GM18498 (cell line): ENCODE measurements around the gene DRD4.

ENCODE experiments used
- ATAC-seq: cut with Tn5 transposase; IDR thresholded peaks from one replicate; pipeline ENCODE4 v1.9.1; 2021; ENCODE audit warnings: mild to moderate bottlenecking, moderate library complexity; ENCODE audit not compliant: unreplicated experiment

The DRD4 gene

GRCh38 chr11:620935-621814, 15.9 kb upstream of the DRD4 start:
- ATAC-seq = no peak

DNA sequence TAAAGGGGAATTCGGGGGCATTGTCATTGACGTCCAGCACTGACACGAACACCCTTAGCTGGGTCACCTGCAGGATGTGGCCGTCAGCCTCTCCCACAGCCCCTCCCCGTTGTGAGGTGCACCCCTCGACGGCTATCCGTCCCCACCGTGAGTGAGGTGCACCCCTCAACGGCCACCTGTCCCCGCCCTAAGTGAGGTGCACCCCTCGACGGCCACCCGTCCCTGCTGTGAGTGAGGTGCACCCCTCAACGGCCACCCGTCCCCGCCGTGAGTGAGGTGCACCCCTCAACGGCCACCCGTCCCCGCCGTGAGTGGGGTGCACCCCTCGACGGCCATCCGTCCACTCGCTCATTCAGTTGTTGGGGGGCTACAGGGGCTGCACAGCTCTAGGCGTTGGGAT, 15.2 kb upstream of the DRD4 start:
- ATAC-seq = no peak

DNA sequence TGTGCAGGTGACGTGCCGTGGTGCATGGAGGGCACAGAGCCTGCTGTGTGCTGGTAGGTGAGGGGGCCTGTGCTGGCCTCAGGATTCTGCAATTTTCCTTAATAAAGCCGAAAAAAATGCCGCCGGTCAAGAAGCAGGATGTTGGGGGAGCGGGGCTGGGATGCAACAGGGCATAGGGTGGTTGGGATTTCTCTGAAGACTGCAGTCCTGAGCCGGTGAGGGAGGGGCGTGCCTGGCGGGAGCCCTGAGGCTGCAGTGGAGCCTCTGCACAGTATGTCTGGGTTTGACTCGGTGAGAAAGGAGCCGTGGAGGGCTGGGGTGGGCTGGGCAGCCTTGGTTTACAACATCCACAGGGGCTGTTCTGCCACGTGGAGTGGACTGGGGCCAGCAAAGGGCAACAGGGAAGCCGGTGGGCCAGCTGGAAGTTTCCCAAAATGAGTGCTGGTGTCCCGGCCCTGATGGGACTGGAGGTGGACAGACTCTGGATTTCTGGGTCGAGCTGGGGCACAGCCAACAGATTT, 13.7 kb upstream of the DRD4 start:
- no peak for ATAC-seq

GRCh38 chr11:623999-624704, 12.9 kb upstream of the DRD4 start:
- ATAC-seq = no peak

GRCh38 chr11:624705-625635, 12.1 kb upstream of the DRD4 start, which contains the start of gene CDHR5:
TSS of gene CDHR5 (minus strand) at chr11:624955. CDS start at chr11:624902, 53 bp downstream.
- ATAC-seq = no peak

- no peak for ATAC-seq
Observed at GRCh38 chr11:625636-626268, 11.3 kb upstream of the DRD4 start.

- no peak for ATAC-seq
Observed at GRCh38 chr11:626475-627307, 10.4 kb upstream of the DRD4 start, which contains the start of gene SCT. TSS of gene SCT (minus strand) at chr11:627181. CDS start at chr11:627143, 38 bp downstream.

DNA sequence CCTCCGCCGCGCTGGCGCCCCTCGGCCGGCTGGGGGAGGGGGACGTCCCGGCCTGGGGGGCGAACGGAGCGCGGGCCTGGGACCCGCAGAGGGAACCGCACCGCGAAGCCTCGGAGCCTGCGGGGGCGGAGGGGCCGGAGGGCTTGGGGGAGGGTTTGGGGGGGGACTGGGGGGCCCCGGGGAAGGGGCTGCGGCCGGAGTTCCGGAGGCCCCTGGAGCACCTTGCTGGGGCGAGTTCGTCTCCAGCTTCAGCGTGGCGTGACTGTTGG, 9.8 kb upstream of the DRD4 start:
- ATAC-seq = no peak

DNA sequence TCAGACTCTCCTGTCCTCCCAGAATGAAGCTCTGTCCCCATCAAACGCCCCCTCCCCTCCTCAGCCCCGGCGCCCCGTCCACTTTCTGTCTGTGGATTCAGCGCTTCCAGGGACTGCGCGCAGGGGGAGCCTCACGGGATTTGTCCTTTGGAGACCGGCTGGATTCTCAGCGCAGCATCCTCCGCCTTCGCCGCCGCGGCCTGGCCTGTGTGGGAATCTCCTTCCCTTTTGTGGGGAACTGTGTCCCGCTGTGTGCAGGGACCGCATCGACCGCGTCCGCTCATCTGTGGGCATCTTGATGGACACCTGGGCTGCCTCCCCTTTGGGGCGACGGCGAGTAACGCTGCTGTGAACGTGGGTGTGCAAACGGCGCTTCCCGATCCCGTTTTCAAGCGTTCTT, 9.0 kb upstream of the DRD4 start:
- no peak for ATAC-seq

DNA sequence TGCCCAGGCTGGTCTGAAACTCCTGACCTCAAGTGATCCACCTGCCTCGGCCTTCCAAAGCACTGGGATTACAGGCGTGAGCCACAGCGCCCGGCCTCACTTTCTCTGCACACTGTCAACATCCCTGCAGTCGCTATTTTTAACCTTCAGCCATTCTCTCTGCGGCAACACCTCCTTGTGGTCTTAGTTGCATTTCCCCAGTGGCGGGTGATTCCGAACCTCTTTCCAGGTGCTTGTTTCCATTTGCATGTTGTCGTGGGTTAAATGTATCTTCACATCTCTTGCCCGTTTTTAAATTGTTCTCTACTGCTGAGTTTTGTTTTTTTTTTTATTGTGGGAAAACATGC, 7.9 kb upstream of the DRD4 start:
- ATAC-seq = no peak

GRCh38 chr11:630871-631270, 6.2 kb upstream of the DRD4 start:
- ATAC-seq = no peak

- no peak for ATAC-seq
Observed at GRCh38 chr11:635945-636510, 1.0 kb upstream of the DRD4 start.

GRCh38 chr11:637333-637592, 194 bp downstream of the DRD4 start:
- no peak for ATAC-seq

- ATAC-seq = no peak
Observed at GRCh38 chr11:637593-638521, 788 bp downstream of the DRD4 start.

DNA sequence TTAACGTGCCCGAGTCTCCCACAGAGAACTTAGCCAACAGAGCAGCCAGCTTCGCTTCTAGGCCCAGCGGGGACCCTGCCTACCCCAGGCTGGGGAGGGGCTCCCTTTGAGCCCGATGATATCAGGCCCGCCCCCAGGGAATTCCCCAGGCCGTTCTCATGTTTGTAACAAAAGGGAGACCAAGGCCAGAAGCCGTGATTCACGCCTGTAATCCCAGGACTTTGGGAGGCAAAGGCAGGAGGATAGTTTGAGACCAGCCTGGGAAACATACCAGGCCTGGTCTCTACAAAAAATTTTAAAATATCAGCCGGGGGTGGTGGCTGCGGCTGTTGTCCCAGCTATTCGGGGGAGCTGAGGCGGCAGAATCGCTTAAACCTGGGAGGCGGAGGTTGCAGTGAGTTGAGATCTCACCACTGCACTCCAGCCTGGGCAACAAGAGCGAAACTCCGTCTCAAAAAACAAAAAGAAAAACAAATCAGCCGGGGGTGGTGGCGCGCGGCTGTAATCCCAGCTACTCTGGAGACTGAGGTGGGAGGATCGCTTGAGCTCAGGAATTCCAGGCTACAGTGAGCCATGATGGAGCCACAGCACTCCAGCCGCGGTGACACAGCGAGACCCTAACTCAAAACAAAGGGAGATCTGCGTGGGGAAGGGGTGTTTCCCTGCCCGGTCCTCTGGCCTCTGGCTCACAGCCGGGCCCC, 1.7 kb downstream of the DRD4 start:
- ATAC-seq = no peak

DNA sequence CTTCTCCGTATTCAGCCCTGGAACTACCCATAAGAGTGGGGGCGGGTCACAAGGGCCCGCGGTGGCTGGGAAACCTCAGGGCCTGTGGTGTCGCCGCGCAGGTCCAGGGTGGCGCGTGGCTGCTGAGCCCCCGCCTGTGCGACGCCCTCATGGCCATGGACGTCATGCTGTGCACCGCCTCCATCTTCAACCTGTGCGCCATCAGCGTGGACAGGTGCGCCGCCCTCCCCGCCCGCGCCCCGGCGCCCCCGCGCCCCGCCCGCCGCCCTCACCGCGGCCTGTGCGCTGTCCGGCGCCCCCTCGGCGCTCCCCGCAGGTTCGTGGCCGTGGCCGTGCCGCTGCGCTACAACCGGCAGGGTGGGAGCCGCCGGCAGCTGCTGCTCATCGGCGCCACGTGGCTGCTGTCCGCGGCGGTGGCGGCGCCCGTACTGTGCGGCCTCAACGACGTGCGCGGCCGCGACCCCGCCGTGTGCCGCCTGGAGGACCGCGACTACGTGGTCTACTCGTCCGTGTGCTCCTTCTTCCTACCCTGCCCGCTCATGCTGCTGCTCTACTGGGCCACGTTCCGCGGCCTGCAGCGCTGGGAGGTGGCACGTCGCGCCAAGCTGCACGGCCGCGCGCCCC, 2.4 kb downstream of the DRD4 start:
- ATAC-seq = no peak

GRCh38 chr11:640021-640706, 3.1 kb downstream of the DRD4 start:
- no peak for ATAC-seq
